ENCODE results near the gene IFI44L. TPM values are rescaled to one million over a fixed set of nuclear protein-coding genes. Genes with fewer than 3 reads are reported as not detected.
A peak's percentile ranks its signal among the peaks of the same experiment; 100 is the strongest.

Gene IFI44L
- total RNA-seq (2014; rRNA removed; shearing (Covaris generic)) = 1.4 and 1.6 TPM in 2 replicates

DNA sequence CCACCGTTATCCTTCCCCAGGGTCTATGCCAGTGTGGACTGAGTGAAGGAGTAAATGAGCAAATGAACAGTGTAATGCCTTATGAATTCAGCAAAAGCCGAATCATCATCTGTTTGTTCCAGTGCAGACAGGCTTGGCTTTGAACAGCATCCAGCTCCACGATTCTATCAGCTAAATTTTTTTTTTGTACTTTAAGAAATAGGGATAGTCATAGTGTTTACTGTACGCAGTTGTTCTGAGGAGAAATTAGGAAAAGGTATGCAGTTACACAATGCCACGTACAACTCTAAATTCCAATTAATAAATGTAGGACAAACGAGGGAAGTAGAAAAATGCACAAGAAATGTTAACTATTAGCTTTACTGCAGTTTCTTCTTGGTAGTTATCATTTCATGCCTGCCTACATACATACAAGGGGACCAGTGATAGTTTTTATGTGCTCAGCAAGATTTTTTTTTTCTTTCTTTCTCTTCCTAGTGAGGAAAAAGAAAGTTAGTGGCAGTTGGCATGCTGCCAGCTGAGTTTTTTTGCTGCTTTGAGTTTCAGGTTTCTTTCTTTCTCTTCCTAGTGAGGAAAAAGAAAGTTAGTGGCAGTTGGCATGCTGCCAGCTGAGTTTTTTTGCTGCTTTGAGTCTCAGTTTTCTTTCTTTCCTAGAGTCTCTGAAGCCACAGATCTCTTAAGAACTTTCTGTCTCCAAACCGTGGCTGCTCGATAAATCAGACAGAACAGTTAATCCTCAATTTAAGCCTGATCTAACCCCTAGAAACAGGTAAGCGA lies at the start of gene IFI44L:
TSS of gene IFI44L (plus strand) at position 646 of the 777 bp plus-strand sequence. CDS start 7,468 bp downstream, outside the sequence.
- DNase-seq (ENCODE audit: low spot score) = peak; percentile 26

- no peak for DNase-seq (ENCODE audit: low spot score)
These were observed 49.7 kb upstream of the IFI44L start for GRCh38 chr1:78570539-78570938.

- DNase-seq (ENCODE audit: low spot score) = no peak
These were observed 42.8 kb upstream of the IFI44L start for GRCh38 chr1:78577257-78578100.

- no peak for DNase-seq (ENCODE audit: low spot score)
These were observed 33.7 kb upstream of the IFI44L start for GRCh38 chr1:78586572-78586971.

DNA sequence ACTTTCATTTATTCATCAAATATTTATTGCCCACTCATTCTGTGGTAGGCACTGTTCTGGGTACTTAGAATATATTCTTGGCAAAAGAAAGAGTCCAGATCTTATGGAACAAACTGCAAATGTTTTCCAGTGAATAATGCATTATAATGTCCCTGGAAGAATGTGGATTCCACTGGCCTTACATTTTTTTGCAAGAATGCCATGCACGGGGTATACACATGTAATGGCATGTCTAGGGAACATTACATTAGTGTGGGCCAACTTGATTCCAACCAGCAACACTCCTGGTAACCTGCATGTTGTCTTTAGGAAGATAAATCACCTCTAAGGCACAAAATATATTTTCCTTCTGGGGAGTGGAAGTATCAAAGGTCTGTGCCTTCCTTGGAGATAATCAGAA lies 33.0 kb upstream of the IFI44L start:
- no peak for DNase-seq (ENCODE audit: low spot score)

- no peak for DNase-seq (ENCODE audit: low spot score)
These were observed 28.3 kb upstream of the IFI44L start for GRCh38 chr1:78591971-78592370.

DNA sequence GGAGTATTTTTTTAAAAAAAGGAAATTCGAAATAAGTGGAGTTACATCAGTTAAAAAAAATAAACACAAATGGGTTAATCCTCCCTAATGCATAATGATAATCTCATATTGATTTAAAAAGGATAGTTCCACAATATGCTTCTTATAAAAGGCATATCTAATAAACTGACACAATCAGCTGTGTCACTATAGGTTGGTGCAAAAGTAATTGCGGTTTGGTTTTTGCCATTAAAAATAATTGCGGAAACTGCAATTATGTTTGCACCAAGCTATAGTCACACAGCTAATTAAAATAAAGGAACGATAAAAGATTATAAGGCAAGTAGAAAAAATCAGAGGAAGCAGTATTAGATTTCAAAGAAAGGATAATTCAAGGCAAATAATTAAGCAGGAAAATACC lies 21.0 kb upstream of the IFI44L start:
- DNase-seq (ENCODE audit: low spot score) = no peak

DNA sequence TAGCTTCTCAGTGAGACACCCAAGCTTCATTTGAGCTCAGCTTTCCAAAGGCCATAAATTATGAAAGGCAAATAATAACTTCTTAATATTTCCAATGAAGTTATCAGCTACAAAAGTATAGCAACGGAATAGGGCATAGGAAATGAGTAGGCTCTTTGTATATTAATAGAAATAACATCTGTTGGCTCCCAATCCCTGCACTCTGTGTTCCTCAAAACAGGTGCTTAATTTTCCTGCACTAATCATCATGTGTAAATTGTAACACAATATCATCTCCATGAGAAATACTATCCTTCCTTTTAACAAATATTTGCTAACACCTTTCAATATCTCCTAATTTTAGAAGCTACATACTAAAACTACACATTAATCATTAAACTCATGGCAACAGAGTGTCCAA lies 19.2 kb upstream of the IFI44L start:
- DNase-seq (ENCODE audit: low spot score) = no peak

DNA sequence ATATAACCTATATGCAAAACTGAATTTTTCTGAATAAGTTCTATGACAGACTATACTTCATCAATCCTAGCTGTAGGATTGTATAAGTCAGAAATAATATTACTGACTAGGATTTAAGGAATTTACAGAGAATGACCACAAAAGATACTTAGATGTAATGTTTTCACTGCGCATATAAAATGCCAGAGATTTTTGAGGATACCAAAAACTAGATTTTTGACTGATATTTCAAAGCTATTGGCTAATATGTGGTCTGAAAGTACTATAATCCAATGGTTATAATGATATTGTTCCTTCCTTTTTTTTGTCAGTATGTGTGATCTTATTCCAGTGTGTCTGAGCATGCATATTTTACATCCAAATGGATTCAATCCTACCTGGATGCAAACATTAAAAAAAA lies 17.0 kb upstream of the IFI44L start:
- DNase-seq (ENCODE audit: low spot score) = no peak

DNA sequence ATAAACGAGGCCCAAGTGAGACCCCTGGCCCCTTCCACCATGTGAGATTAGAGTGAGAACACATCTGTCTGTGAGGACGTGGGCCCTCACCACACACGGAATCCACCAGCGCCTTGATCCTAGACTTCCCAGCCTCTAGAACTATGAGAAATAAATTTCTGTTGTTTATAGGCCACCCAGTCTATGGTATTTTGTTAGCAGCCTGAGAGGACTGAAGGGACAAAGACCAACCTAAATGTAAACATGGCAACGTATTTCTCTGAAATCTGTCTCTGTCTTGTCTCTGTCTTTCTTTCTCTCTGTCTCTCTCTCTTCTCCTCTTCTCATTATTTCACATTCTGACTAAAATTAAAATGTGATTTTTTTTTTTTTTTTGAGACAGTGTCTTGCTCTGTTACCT lies 15.6 kb upstream of the IFI44L start:
- no peak for DNase-seq (ENCODE audit: low spot score)

- DNase-seq (ENCODE audit: low spot score) = no peak
These were observed 14.0 kb upstream of the IFI44L start for GRCh38 chr1:78606274-78606673.

DNA sequence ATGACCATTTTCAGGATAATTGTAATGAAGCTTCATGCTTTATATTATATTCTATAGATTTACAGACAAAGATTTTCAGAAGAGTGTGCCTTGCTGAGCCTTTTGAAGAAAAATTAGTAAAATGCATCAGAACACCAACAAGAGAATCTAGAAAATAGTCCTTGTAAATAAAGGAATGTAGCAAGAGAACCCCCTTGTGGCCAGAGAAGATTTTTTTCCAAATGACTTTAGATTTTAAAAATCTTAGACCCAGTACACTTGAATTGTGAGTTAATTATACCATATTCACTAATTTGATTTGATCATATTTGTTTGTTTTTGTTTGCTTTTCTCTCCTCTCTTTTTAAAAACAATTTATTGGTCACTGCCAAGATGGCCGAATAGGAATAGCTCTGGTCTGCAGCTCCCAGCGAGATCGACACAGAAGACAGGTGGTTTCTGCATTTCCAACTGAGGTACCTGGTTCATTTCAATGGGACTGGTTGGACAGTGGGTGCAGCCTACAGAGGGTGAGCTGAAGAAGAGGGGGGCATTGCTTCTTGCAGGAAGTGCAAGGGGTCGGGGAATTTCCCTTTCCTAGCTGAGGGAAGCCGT lies 12.8 kb upstream of the IFI44L start:
- peak; percentile 43 for DNase-seq (ENCODE audit: low spot score)

- no peak for DNase-seq (ENCODE audit: low spot score)
These were observed 12.3 kb upstream of the IFI44L start for GRCh38 chr1:78607944-78608343.

- DNase-seq (ENCODE audit: low spot score) = peak; percentile 78
These were observed 2.6 kb upstream of the IFI44L start for GRCh38 chr1:78617615-78618026.

DNA sequence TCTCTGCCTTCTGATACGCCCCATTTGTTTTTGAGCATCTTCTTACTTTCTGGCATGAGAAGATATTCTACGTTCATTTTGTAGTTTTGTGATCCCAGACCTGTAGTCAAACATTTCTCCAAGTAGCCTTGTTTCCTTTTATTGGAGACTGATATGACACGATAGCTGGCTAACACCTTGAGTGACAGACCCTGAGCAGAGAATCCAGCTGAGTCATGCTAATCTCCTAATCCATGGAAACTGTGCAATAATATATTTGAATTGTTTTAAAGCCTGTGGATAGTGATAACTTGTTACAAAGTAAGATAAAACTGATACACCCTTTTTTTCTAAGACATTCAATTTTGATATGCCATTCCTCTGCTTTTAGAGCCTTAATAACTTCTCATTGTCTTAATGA lies 1.2 kb upstream of the IFI44L start:
- no peak for DNase-seq (ENCODE audit: low spot score)

DNA sequence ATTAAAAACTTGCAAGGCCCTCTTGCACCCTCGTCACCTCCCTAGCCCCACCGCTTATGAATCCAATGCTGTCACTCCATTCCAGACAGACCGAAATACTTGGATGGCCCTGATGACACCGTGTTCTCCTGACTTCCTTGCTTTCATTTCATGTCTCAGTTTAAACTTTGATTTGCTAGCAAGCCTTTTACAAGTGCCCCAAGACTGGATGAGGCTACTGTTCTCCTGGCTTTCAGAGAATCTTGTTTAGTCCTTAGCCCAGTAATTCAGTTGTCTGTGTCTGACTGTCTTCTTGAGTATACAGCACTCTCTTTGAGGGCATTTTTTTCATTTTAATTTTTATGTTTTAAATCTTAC lies 824 bp upstream of the IFI44L start:
- no peak for DNase-seq (ENCODE audit: low spot score)

DNA sequence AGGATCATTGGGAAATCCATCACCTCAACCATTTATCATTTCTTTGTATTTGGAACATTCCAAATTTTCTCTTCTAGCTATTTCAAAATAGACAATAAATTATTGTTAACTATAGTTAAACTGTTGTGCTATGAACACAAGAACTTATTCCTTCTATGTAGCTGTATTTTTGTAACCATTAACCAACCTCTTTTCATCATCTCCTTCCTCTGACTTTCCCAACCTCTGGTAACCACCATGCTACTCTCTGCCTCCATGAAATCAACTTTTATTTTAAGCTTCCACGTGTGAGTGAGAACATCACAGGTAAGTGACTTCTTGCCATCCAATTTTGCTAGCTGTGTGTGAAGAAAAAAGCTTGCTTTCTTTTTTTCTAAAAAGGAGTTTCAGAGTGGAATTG lies 418 bp downstream of the IFI44L start:
- no peak for DNase-seq (ENCODE audit: low spot score)

GRCh38 chr1:78622548-78622947 lies 2.3 kb downstream of the IFI44L start:
- no peak for DNase-seq (ENCODE audit: low spot score)

GRCh38 chr1:78624035-78624434 lies 3.8 kb downstream of the IFI44L start:
- DNase-seq (ENCODE audit: low spot score) = no peak

GRCh38 chr1:78627321-78627720 lies 7.1 kb downstream of the IFI44L start:
- no peak for DNase-seq (ENCODE audit: low spot score)

GRCh38 chr1:78630600-78630999 lies 10.4 kb downstream of the IFI44L start:
- DNase-seq (ENCODE audit: low spot score) = no peak

GRCh38 chr1:78633209-78633608 lies 13.0 kb downstream of the IFI44L start:
- DNase-seq (ENCODE audit: low spot score) = no peak

DNA sequence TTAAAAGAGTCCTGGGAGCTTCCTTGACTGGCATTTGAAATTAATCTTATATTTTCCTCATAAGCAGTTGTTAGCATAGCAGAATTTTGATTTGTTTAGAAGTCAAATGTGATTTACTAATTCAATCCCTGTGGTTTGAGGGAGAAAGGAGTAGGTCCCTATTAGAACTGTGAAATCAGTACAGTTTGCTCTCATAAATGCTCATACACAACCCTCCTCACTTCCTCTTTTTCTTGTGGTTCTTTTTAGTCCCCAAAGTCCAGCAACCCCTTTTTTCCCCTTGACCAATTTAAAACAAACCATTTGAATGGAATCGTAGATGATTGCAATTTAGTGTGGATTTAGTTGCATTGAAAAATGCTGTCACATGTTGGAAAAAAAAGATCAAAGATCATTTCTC lies 20.2 kb downstream of the IFI44L start:
- DNase-seq (ENCODE audit: low spot score) = no peak
